GM18873 (cell line): Measurements from ENCODE around the gene SPATA21.
"Not testable (repeated sequence)": the region's sequence is repeated elsewhere in the genome, so short reads cannot be mapped to it uniquely, and the experiment has no call there.

ENCODE experiments used
- ATAC-seq: cut with Tn5 transposase; IDR thresholded peaks from one replicate; pipeline ENCODE4 v1.9.1; 2021; ENCODE audit warnings: mild to moderate bottlenecking, moderate library complexity, moderate number of reproducible peaks; ENCODE audit not compliant: unreplicated experiment, low FRiP score

Gene SPATA21

GRCh38 chr1:16387201-16388188 is 49.7 kb downstream of the SPATA21 start:
- ATAC-seq = no peak

- no peak for ATAC-seq
These were observed 50.6 kb downstream of the SPATA21 start for GRCh38 chr1:16386454-16387113.

- ATAC-seq = no peak
These were observed 51.4 kb downstream of the SPATA21 start for GRCh38 chr1:16385659-16386453.

GRCh38 chr1:16383888-16384287 is 53.3 kb downstream of the SPATA21 start:
- no peak for ATAC-seq

GRCh38 chr1:16380868-16381267 is 56.4 kb downstream of the SPATA21 start:
- no peak for ATAC-seq

GRCh38 chr1:16378443-16378842 is 58.8 kb downstream of the SPATA21 start:
- no peak for ATAC-seq

GRCh38 chr1:16376971-16377370 is 60.3 kb downstream of the SPATA21 start:
- ATAC-seq = no peak

- ATAC-seq = no peak
These were observed 61.5 kb downstream of the SPATA21 start for GRCh38 chr1:16375521-16376340.

- ATAC-seq = no peak
These were observed 63.0 kb downstream of the SPATA21 start for GRCh38 chr1:16374266-16374665.

- no peak for ATAC-seq
These were observed 64.5 kb downstream of the SPATA21 start for GRCh38 chr1:16372535-16373285.

GRCh38 chr1:16371725-16372124 is 65.5 kb downstream of the SPATA21 start:
- ATAC-seq = no peak

GRCh38 chr1:16369821-16370220 is 67.4 kb downstream of the SPATA21 start:
- ATAC-seq = no peak

- ATAC-seq = no peak
These were observed 69.0 kb downstream of the SPATA21 start for GRCh38 chr1:16367968-16368890.

GRCh38 chr1:16367258-16367967 is 69.8 kb downstream of the SPATA21 start:
- peak; percentile 58 for ATAC-seq

- peak; percentile 71 for ATAC-seq
These were observed 70.4 kb downstream of the SPATA21 start, which contains the start of gene SZRD1 for GRCh38 chr1:16366722-16367257. Gene SZRD1 (plus strand): TSS chr1:16367242. CDS start chr1:16367258, 16 bp downstream.

GRCh38 chr1:16365146-16365498 is 72.1 kb downstream of the SPATA21 start:
- ATAC-seq = not testable (repeated sequence)

- no peak for ATAC-seq
These were observed 80.4 kb downstream of the SPATA21 start for GRCh38 chr1:16356867-16357266.
